ENCODE measurements around the gene GALNT12. TPM values are rescaled to one million over a fixed set of nuclear protein-coding genes. Genes with fewer than 3 reads are reported as not detected.

Gene GALNT12
- total RNA-seq, 1 experiment from 2014 or later: 3.3 TPM

GRCh38 chr9:98846081-98846480 is 38.6 kb downstream of the GALNT12 start:
- H3K27me3 ChIP-seq (ENCODE audit: control insufficient read depth, insufficient read depth, low read length): no peaks in the 10 kb centered on the region
- H3K9me3 ChIP-seq (ENCODE audit: control insufficient read depth, insufficient read depth, low read depth, low read length): no peaks in the 10 kb centered on the region
- no TSS peak for BruUV-seq (replicated peaks)
- intact Hi-C loops (cut with micrococcal nuclease; ENCODE audit: unreplicated experiment): loop anchor here (5.0 kb wide), 1 partner anchor 296 kb away; no protein-coding TSS in a partner anchor
- in situ Hi-C loops (cut with HindIII; ENCODE audit: low pct_unique_long_range_greater_than_20kb, low sequenced_read_pairs): no loop called here
- H3K4me1 ChIP-seq (ENCODE audit: control insufficient read depth, insufficient read depth, low read length): no peaks in the 10 kb centered on the region; the same call in 1 of the 2 replicates
- no peaks in the 10 kb centered on the region for H3K36me3 ChIP-seq (ENCODE audit: control insufficient read depth, insufficient read depth, low read length)
- H3K4me3 ChIP-seq (ENCODE audit: low read depth in 2 of 2, low read length in 2 of 2): no peak overlapping the region
- no peak for TF ChIP-seq REST (IDR thresholded peaks at IDR 0.05; ENCODE audit: insufficient read depth in 1 of 2, low read depth in 2 of 2, low read length in 1 of 2)
- TF ChIP-seq CTCF (IDR thresholded peaks at IDR 0.05): no peak
- TF ChIP-seq SIN3A (IDR thresholded peaks at IDR 0.05; ENCODE audit: borderline replicate concordance, insufficient read depth, low read depth, low read length): no peak
- no peak for TF ChIP-seq POLR2AphosphoS5 (IDR thresholded peaks at IDR 0.05; ENCODE audit: low read depth, low read length)
- TF ChIP-seq TCF7L2 (IDR thresholded peaks at IDR 0.05; ENCODE audit: low read depth, low read length): no peak
- ChIA-PET POLR2A (no interaction called here), CTCF (no interaction called here)
- ATAC-seq (no peak), DNase-seq (ENCODE audit: low read depth, low spot score) (no peak)
- no peak overlapping the region for H3K27ac ChIP-seq (ENCODE audit: low read length)

- DNase-seq (ENCODE audit: low read depth, low spot score): no peak
- intact Hi-C loops (cut with micrococcal nuclease; ENCODE audit: unreplicated experiment) (loop anchor here (5.0 kb wide), 1 partner anchor 295 kb away; no protein-coding TSS in a partner anchor), in situ Hi-C loops (cut with HindIII; ENCODE audit: low pct_unique_long_range_greater_than_20kb, low sequenced_read_pairs) (no loop called here)
- no peak for TF ChIP-seq REST (IDR thresholded peaks at IDR 0.05; ENCODE audit: insufficient read depth in 1 of 2, low read depth in 2 of 2, low read length in 1 of 2)
- TF ChIP-seq POLR2AphosphoS5 (IDR thresholded peaks at IDR 0.05; ENCODE audit: low read depth, low read length): no peak
- no peak for TF ChIP-seq CTCF (IDR thresholded peaks at IDR 0.05)
- TF ChIP-seq TCF7L2 (IDR thresholded peaks at IDR 0.05; ENCODE audit: low read depth, low read length): no peak
- TF ChIP-seq SIN3A (IDR thresholded peaks at IDR 0.05; ENCODE audit: borderline replicate concordance, insufficient read depth, low read depth, low read length): no peak
- no TSS peak for BruUV-seq (replicated peaks)
- Histone ChIP-seq H3K9me3 (ENCODE audit: control insufficient read depth, insufficient read depth, low read depth, low read length) (no peaks in the 10 kb centered on the region), H3K4me1 (ENCODE audit: control insufficient read depth, insufficient read depth, low read length) (no peaks in the 10 kb centered on the region; the same call in 1 of the 2 replicates), H3K27ac (ENCODE audit: low read length) (no peak overlapping the region), H3K4me3 (ENCODE audit: low read depth in 2 of 2, low read length in 2 of 2) (no peak overlapping the region), H3K27me3 (ENCODE audit: control insufficient read depth, insufficient read depth, low read length) (no peaks in the 10 kb centered on the region), H3K36me3 (ENCODE audit: control insufficient read depth, insufficient read depth, low read length) (no peaks in the 10 kb centered on the region)
- CTCF ChIA-PET: interaction anchor here (0.7 kb wide), 1 partner anchor 505 kb away, joined by 5 read pairs; no protein-coding TSS in a partner anchor
- POLR2A ChIA-PET: interaction anchor here (0.9 kb wide), 1 partner anchor 9 kb away, joined by 6 read pairs; no protein-coding TSS in a partner anchor
- no peak for ATAC-seq
Observed at GRCh38 chr9:98846879-98847278, 39.4 kb downstream of the GALNT12 start.
